GM18502 (cell line): ENCODE results near the gene TMEM107.

Experiments
- ATAC-seq: cut with Tn5 transposase; IDR thresholded peaks from one replicate; pipeline ENCODE4 v1.9.1; 2021; ENCODE audit warnings: mild to moderate bottlenecking; ENCODE audit not compliant: unreplicated experiment, poor library complexity

The TMEM107 gene

GRCh38 chr17:8162997-8163977, 12.9 kb downstream of the TMEM107 start:
- no peak for ATAC-seq

DNA sequence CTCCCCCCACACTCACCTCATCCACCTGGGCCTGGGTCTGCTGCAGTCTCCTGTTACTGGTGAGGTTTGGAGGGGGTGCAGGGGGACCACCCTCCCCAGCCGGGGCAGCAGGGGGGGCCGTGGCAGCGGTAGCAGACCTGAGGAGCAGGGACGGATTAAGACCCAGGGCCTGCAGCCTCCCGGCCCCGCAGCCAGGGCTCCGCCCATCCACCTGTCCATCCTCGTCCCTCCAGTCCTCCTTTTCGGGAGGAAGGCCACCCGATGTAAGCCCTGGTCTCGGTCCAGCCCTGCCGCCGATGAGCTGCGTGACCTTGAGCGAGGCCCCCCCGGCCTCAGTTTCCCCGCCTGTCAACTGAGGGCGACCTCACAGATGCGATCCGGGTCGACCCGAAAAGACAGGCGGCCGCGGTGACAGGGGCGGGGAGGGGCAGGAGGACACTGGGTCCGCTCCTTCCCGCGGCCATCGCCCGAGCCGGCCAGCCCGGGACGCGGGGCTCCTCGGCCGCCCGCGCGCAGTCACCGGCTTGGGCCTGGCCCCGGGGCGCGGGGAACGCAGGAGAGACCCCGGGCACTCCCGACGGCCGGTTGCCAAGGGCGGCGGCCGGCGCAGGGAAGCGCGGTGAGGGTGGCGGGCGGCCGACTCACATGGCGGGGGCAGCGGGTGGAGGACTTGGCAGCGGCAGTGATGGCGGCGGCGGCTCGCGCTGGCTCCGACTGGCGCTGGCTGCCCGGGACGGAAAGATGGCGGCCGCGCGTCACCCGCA, 13.8 kb downstream of the TMEM107 start, which contains the start of gene VAMP2:
TSS of gene VAMP2 (minus strand) at position 716 of the 764 bp plus-strand sequence. CDS start at position 647, 69 bp downstream.
- ATAC-seq = peak; percentile 41

DNA sequence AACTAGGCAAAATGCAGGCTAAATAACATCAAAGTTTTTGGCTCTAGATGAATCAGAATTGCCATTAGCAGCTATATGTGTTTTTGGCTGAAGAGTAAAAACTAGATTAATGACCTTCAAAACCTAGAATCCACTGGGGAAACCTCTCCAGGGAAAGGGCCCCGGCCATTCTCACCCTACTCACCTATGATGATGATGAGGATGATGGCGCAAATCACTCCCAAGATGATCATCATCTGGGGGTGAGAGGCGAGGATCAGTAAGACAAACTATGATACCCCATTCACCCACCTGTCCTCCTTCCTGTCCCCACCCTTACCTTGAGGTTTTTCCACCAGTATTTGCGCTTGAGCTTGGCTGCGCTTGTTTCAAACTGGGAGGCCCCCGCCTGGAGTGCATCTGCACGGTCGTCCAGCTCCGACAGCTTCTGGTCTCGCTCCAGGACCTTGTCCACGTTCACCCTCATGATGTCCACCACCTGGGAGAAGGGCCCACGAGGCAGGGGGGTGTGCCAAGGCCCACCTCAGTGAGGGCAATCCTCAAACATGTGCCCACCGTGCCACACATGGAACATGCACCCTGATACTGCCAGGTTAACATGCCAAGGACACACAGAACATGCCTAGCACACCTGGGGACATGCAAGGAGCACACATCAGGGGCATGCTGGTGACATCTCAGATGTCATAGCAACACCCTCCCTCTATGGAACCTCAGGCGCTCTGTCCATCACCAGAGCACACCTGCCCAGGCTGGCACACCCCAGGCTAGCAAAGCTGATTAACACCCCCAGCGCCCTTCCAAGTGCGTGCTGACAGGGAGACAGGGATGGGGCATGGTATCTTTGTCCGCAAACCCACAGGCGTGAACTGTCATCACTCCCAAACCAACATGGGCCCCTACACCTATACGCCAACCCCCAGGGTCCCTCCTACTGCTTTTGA, 14.6 kb downstream of the TMEM107 start:
- no peak for ATAC-seq

- ATAC-seq = no peak
These were observed 15.4 kb downstream of the TMEM107 start for GRCh38 chr17:8160741-8161221.

DNA sequence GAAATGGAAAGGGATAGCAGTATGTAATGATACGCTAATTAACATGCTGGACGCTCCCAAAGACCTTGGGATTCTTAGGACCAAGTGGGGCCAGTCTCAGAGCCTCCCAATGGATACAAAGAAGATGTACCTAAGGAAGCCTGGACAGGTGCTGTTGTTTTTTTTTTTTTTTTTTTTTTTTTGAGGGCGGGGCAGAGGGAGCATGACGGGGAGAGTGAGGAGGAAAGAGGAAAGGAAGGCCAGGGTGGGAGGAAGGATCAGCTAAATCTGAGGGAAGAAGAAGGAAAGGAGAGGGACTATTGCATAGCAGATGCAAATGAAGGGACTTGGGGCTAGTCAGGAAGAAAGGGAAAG, 16.0 kb downstream of the TMEM107 start:
- ATAC-seq = no peak

GRCh38 chr17:8159459-8160223, 16.5 kb downstream of the TMEM107 start:
- ATAC-seq = no peak

DNA sequence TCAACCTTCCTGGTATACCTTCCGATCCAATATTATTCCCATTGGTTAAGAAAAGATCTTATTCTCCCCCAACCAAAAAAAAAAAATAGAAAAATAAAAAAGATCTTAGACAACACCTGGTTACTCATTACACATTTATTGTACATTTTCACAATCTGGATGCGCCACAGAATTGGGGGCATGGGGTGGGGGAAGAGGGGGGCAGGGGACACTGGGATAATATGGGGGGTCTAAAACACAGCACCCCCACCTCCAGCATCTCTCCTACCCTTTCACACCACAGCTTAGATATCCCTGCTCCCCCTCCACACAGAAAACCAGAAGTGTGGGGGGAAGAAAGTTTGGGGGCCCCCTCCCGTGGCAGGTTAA, 17.2 kb downstream of the TMEM107 start:
- ATAC-seq = no peak

- no peak for ATAC-seq
These were observed 17.7 kb downstream of the TMEM107 start for GRCh38 chr17:8158267-8159031.

- ATAC-seq = peak; percentile 82
These were observed 19.8 kb downstream of the TMEM107 start for GRCh38 chr17:8156246-8156992.

- no peak for ATAC-seq
These were observed 20.3 kb downstream of the TMEM107 start for GRCh38 chr17:8155996-8156245.

DNA sequence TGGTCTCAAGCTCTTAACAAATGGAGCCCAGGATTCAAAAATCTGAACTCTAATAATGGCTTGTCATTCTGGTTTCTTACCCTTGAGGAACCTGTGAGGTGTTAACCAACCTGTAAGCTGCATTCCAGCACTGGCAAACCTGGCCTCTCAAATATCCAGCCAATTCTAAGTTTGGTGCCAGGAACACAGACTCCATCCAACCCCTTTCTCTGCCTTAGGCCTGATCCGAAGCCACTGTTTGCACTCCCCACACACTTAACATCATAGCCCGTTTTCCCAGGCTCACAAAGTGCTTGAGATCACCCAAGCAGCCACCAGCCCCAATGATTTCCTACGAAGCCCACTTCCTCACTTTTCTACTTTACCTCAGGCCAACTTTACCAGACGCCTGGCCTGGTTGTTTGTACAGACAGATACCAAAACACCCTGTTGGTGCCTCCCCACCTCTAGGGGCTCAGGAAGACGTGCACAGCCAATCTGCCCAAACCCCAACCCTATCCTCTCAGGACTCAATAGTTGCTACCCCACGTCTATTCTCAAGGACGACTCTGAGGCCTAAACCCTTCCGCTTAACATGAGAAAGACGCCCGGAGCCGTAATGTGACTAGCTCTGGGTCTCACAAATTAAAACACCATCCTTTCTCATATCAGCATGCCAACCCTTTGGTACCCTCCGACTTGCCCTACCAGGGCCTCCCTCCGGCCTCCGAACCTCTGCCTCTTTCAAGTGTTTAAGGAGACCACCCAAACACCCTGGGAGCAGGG, 20.8 kb downstream of the TMEM107 start:
- no peak for ATAC-seq

GRCh38 chr17:8154608-8155155, 21.5 kb downstream of the TMEM107 start:
- no peak for ATAC-seq

- ATAC-seq = no peak
These were observed 22.1 kb downstream of the TMEM107 start for GRCh38 chr17:8153957-8154607.

- no peak for ATAC-seq
These were observed 22.6 kb downstream of the TMEM107 start for GRCh38 chr17:8153525-8153956.

GRCh38 chr17:8153031-8153451, 23.1 kb downstream of the TMEM107 start:
- ATAC-seq = no peak

DNA sequence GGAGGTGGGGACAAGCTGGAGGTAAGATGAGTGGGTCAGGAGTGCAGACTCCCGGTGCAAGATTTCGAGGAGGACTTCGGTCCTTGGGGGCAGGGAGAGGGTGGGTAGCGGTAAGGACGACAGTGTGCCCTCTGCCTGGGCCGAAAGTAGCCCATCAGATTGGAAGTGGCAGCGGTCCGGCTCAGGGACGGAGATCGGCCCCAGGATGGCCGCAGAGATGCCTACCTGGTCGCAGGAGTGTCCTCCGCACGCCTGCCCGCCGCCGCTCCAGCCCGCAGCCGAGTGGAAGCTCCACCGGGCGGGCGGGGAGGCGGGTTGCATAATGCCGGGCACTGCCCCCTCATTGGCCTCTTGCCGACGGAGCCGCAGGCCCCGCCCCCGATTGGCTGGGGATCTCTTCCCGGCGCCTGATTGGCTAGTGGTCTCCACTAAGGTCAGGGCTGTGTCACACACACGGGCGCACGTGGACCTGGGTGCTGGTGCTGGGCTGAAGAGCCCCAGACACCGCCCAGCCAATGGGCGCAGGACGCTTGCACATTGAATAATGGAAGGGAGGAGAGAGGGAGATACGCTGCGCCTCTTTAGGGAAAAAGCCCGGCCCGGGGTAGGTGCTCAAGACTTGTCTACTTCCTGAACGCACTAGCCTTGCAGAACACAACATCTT, 23.9 kb downstream of the TMEM107 start, which contains the start of gene PER1:
TSS of gene PER1 (minus strand) at position 293 of the 664 bp plus-strand sequence. CDS start 1,698 bp downstream, outside the sequence.
- no peak for ATAC-seq
